BE2C (cell line): ENCODE measurements around the gene DYNLRB2.

Experiments
- DNase-seq: peaks from one replicate; pipeline ENCODE4 v3.0.0-alpha.2; 2020
- H3K27me3 ChIP-seq: fragments of 250-450 bp; sonication (Bioruptor Pico); 2 replicates; pipeline ENCODE4 v1.5.1; 2020; ENCODE audit warnings: mild to moderate bottlenecking
- H3K36me3 ChIP-seq: fragments of 250-450 bp; sonication (Bioruptor Pico); 2 replicates; pipeline ENCODE4 v1.5.1; 2020; ENCODE audit warnings: mild to moderate bottlenecking
- H3K4me1 ChIP-seq: fragments of 250-450 bp; sonication (Bioruptor Pico); 2 replicates; pipeline ENCODE4 v1.5.1; 2020
- H3K4me3 ChIP-seq: 2 replicates; pipeline ENCODE4 v1.5.1; 2011; ENCODE audit warnings: low read depth, low read length
- H3K9me3 ChIP-seq: fragments of 250-450 bp; sonication (Bioruptor Pico); 2 replicates; pipeline ENCODE4 v1.5.1; 2020
- TF ChIP-seq, protein P1 (sequence below): IDR thresholded peaks from 2 replicates; pipeline ENCODE4 v1.5.1; 2012; ENCODE audit warnings: mild to moderate bottlenecking, low read depth, low read length

The DYNLRB2 gene

DNA sequence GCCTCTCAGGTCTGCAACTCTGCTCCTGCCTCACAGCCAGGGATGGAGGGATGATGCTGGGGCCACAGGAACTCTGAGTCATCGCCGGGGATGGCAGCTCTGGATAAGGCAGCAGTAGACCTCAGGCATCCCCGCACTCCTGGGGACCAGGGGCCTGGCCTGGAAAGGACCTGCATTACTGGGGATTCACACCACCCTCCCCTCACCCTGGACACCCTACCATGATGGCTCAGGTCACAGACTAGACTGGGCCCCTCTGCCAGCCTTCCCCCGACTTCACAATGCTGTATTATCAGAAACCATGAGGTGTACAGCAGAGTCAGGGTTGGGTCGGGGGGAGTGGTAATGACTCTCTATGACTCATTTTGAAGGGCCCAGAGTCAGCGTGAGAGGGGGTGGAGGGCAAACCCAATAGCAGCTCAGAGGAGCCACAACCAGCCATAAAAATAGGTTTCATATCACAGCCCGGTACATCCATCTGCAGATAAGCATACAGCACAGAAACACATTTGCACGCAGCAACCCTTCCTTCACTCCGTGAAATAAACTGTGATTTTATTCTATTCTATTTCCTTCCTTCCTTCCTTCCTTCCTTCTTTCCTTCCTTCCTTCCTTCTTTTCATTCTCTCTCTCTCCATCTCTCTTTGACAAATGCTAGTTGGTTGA, 28.8 kb downstream of the DYNLRB2 start:
- Histone ChIP-seq H3K27me3 (no peaks in the 10 kb centered on the region), H3K4me1 (no peaks in the 10 kb centered on the region)

DNA sequence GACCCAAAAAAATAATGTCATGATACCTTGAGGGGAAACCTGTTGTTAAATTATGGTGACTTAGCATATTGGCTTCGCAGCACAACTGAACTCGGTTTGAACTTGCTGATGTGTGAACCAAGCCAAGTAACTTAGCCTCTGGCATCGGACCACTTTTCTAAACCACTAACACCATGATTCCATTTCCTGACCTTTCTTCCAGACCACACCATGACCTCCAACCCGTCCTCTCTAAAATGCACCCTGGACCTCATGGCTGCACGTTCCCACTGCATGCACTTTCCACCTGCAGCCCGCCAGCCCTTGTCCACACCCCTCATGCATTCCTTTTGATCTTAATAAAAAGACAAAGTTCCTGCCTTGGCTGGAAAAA, 29.3 kb downstream of the DYNLRB2 start:
- no peaks in the 10 kb centered on the region for H3K27me3 ChIP-seq
- no peak for DNase-seq
- TF ChIP-seq, protein P1, sequence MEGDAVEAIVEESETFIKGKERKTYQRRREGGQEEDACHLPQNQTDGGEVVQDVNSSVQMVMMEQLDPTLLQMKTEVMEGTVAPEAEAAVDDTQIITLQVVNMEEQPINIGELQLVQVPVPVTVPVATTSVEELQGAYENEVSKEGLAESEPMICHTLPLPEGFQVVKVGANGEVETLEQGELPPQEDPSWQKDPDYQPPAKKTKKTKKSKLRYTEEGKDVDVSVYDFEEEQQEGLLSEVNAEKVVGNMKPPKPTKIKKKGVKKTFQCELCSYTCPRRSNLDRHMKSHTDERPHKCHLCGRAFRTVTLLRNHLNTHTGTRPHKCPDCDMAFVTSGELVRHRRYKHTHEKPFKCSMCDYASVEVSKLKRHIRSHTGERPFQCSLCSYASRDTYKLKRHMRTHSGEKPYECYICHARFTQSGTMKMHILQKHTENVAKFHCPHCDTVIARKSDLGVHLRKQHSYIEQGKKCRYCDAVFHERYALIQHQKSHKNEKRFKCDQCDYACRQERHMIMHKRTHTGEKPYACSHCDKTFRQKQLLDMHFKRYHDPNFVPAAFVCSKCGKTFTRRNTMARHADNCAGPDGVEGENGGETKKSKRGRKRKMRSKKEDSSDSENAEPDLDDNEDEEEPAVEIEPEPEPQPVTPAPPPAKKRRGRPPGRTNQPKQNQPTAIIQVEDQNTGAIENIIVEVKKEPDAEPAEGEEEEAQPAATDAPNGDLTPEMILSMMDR, result no peak
- peaks cover 4% of the 10 kb centered on the region; the same call in 1 of the 2 replicates for H3K9me3 ChIP-seq
- no peaks in the 10 kb centered on the region for H3K36me3 ChIP-seq
- no peak overlapping the region for H3K4me3 ChIP-seq
- no peaks in the 10 kb centered on the region for H3K4me1 ChIP-seq

More for the DNA sequence above, 28.8 kb downstream of the DYNLRB2 start:
- Histone ChIP-seq H3K4me3 (no peak overlapping the region), H3K36me3 (no peaks in the 10 kb centered on the region), H3K9me3 (peaks cover 4% of the 10 kb centered on the region; the same call in 1 of the 2 replicates)
- TF ChIP-seq, protein P1, result no peak
- DNase-seq, result no peak

DNA sequence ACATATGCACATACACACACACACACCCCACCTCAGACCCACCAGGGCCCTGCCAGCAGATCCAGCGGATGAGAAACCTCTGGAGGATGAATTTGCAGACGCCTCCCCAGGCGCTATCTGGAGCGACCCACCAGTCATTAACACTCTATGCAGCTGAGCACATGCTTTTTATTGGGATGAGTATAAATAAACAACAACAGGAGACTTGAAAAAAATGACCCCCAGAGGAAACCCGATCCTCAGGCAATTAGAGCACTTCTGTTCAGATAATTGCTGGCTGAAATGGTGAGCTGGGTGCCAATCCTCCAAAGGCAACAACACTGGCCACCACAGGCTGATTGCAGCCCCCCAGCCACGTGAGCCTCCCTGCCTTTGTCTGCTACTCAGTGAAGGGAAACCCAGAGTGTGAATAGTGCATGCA, 32.9 kb downstream of the DYNLRB2 start:
- TF ChIP-seq, protein P1, result no peak
- Histone ChIP-seq H3K9me3 (peaks cover 4% of the 10 kb centered on the region; the same call in 1 of the 2 replicates), H3K4me3 (no peak overlapping the region), H3K27me3 (no peaks in the 10 kb centered on the region), H3K36me3 (no peaks in the 10 kb centered on the region), H3K4me1 (no peaks in the 10 kb centered on the region)
- no peak for DNase-seq

DNA sequence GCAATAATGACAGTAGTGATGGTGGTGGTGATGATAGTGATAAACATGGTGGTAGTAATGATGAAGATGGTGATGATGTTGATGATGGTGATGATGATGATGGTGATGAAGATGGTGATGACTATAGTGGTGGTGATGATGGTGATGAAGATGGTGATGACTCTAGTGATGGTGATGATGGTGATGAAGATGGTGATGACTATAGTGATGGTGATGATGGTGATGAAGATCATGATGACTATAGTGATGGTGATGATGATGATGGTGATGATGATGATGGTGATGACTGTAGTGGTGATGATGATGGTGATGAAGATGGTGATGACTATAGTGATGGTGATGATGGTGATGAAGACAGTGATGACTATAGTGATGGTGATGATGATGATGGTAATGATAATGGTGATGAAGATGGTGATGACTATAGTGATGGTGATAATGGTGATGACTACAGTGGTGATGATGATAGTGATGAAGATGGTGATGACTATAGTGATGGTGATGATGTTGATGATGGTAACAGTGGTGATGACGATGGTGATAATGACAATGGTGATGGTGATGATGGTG, 35.6 kb downstream of the DYNLRB2 start:
- H3K27me3 ChIP-seq, result no peaks in the 10 kb centered on the region
- H3K4me3 ChIP-seq, result no peak overlapping the region
- no peak for DNase-seq
- no peaks in the 10 kb centered on the region for H3K4me1 ChIP-seq
- TF ChIP-seq, protein P1, result no peak
- no peaks in the 10 kb centered on the region for H3K36me3 ChIP-seq
- peaks cover 4% of the 10 kb centered on the region; the same call in 1 of the 2 replicates for H3K9me3 ChIP-seq

DNA sequence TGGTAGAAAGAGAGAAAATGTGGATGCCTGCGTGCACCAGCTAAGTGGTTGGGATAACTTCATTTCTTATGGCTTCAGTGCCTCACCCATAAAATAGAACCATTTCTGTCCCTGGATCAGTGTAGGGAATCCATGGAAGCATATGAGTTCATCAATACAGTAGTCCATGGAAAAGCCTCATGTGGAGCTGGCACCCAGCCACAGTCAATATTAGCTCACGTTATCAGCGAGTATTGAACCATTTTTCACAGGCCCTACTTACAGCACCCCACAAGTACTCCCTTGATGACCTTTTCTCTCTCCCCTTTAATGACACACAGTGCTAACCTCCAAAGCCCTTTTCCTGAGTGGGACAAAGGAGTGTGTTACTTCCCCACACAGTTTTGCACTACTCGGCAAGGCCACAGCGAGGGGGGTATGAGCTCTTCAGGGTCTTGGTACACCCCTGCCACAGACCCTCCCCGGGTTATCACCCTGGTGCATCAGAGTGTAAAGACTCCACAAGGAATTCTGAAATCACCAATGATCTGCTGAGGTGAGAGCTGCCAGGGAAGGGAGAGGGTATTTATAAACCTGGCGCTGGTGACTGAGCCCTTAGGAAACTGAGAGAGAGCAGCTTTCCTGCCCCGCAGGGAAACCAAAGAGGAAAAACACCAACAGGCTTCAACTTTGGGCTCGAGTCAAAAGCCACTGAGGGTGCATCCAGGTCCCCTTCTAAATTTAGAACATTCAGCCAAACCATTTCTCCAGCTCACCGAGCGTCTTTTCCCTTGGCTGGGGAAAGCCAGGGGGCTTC, 36.9 kb downstream of the DYNLRB2 start:
- Histone ChIP-seq H3K27me3 (no peaks in the 10 kb centered on the region), H3K4me3 (no peak overlapping the region), H3K4me1 (no peaks in the 10 kb centered on the region), H3K9me3 (no peaks in the 10 kb centered on the region; the same call in 1 of the 2 replicates), H3K36me3 (no peaks in the 10 kb centered on the region)
- DNase-seq, result no peak
- TF ChIP-seq, protein P1, result no peak
